PC-9 (cell line): ENCODE results near the gene CD74. TPM values are rescaled to one million over a fixed set of nuclear protein-coding genes. Genes with fewer than 3 reads are reported as not detected.
"Not testable (repeated sequence)": the region's sequence is repeated elsewhere in the genome, so short reads cannot be mapped to it uniquely, and the experiment has no call there.

ENCODE experiments used
- BruUV-seq: library from RNA; stranded (reverse); fragments of 400-500 nt; replicated peaks from 2 replicates; lab custom pipeline; 2021; lab: Mats Ljungman, UMichigan
- CTCF ChIA-PET: fragments of 300-600 bp; sonication (Branson Sonifier 250); formaldehyde crosslinking; loops from one replicate; lab custom pipeline; 2022; ENCODE audit warnings: antibody characterized with exemption; lab: Charles Lee
- POLR2A ChIA-PET: fragments of 300-600 bp; sonication (Branson Sonifier 250); formaldehyde crosslinking; loops from one replicate; lab custom pipeline; 2022; ENCODE audit warnings: antibody characterized with exemption; ENCODE audit not compliant: unreplicated experiment; lab: Charles Lee
- DNase-seq, 2 experiments: peaks; one replicate each; pipeline versions ENCODE4 v3.0.0 to v3.0.0-alpha.2; 2015 to 2022; ENCODE audit warnings: mixed read lengths in 1 of 2
- H2AFZ ChIP-seq: fragments of 200-600 bp; sonication (generic); 2 replicates; pipeline ENCODE4 v1.8.1; 2017; ENCODE audit warnings: antibody characterized with exemption
- H3F3A ChIP-seq: fragments of 200-600 bp; sonication (generic); 2 replicates; pipeline ENCODE4 v1.8.1; 2017; ENCODE audit warnings: antibody characterized with exemption, mild to moderate bottlenecking, low read depth; ENCODE audit not compliant: insufficient read depth
- H3K27ac ChIP-seq: fragments of 200-600 bp; sonication (generic); 2 replicates; pipeline ENCODE4 v1.6.1; 2016; ENCODE audit warnings: mixed run types
- H3K27me3 ChIP-seq: fragments of 200-600 bp; sonication (generic); 2 replicates; pipeline ENCODE4 v1.6.1; 2016; ENCODE audit warnings: low read depth, mixed run types; ENCODE audit not compliant: insufficient read depth
- H3K36me3 ChIP-seq: fragments of 200-600 bp; sonication (generic); 2 replicates; pipeline ENCODE4 v1.6.1; 2016; ENCODE audit warnings: low read depth, mixed run types
- H3K4me1 ChIP-seq: fragments of 200-600 bp; sonication (generic); replicated peaks from 2 replicates; pipeline ENCODE4 v1.6.1; 2016; ENCODE audit warnings: mixed run types; ENCODE audit not compliant: insufficient read depth
- H3K4me2 ChIP-seq: fragments of 200-600 bp; sonication (generic); 2 replicates; pipeline ENCODE4 v1.6.1; 2017; ENCODE audit warnings: mixed run types
- H3K4me3 ChIP-seq: fragments of 200-600 bp; sonication (generic); 2 replicates; pipeline ENCODE4 v1.6.1; 2016; ENCODE audit warnings: mixed run types
- H3K79me2 ChIP-seq: fragments of 200-600 bp; sonication (generic); 2 replicates; pipeline ENCODE4 v1.6.1; 2017; ENCODE audit warnings: low read depth, mixed run types
- H3K9me2 ChIP-seq: fragments of 200-600 bp; sonication (generic); 2 replicates; pipeline ENCODE4 v1.8.1; 2017; ENCODE audit warnings: mild to moderate bottlenecking; ENCODE audit not compliant: insufficient read depth
- H3K9me3 ChIP-seq: fragments of 200-600 bp; sonication (generic); 2 replicates; pipeline ENCODE4 v1.8.1; 2016; ENCODE audit warnings: low read depth; ENCODE audit not compliant: insufficient read depth
- H4K20me1 ChIP-seq: fragments of 200-600 bp; sonication (generic); 2 replicates; pipeline ENCODE4 v1.8.1; 2017; ENCODE audit not compliant: insufficient read depth
- EZH2 ChIP-seq: fragments of 200-600 bp; sonication (generic); IDR thresholded peaks from 2 replicates; pipeline ENCODE4 v1.8.0; 2017; ENCODE audit warnings: antibody characterized with exemption, low read depth
- intact Hi-C: fragments of 100-400 bp; cut with micrococcal nuclease; formaldehyde crosslinking; loops from one replicate; pipeline ENCODE4 v1.10.0; 2022; ENCODE audit not compliant: unreplicated experiment
- total RNA-seq: library from RNA; stranded (reverse); gene quantifications from 2 replicates; pipeline ENCODE4 v1.2.3, GENCODE V29; 2021
- TF ChIP-seq, protein P1 (sequence below): fragments of 200-600 bp; sonication (generic); conservative IDR thresholded peaks from 2 replicates; pipeline ENCODE4 v1.6.1; 2017; ENCODE audit warnings: mixed run types, antibody characterized with exemption, mild to moderate bottlenecking, moderate library complexity

CD74 gene
- total RNA-seq, 1 experiment from 2014 or later, result 52.0 TPM

DNA sequence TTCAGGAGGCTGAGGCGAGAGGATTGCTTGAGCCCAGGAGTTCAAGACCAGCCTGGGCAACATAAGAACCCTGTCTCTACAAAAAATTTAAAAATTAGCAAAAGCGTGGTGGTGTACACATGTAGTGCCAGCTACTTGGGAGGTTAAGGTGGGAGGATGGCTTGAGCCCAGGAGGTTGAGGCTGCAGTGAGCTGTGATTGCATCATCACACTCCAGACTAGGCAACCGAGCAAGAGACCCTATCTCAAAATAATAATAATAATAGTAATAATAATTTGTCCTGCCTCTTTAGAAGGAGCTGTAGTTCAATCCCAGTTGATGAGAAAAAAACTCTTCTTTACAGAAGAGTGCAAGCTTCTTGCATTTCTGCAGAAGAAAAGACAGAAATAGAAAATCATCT, 10.0 kb upstream of the CD74 start:
- no peaks in the 10 kb centered on the region for H3K27me3 ChIP-seq
- no peaks in the 10 kb centered on the region for H4K20me1 ChIP-seq
- no peaks in the 10 kb centered on the region for H3K9me2 ChIP-seq
- H3K27ac ChIP-seq, result no peak overlapping the region
- intact Hi-C loops, result no loop called here
- H3K79me2 ChIP-seq, result no peaks in the 10 kb centered on the region
- no TSS peak for BruUV-seq
- no peak for TF ChIP-seq EZH2
- TF ChIP-seq, protein P1, sequence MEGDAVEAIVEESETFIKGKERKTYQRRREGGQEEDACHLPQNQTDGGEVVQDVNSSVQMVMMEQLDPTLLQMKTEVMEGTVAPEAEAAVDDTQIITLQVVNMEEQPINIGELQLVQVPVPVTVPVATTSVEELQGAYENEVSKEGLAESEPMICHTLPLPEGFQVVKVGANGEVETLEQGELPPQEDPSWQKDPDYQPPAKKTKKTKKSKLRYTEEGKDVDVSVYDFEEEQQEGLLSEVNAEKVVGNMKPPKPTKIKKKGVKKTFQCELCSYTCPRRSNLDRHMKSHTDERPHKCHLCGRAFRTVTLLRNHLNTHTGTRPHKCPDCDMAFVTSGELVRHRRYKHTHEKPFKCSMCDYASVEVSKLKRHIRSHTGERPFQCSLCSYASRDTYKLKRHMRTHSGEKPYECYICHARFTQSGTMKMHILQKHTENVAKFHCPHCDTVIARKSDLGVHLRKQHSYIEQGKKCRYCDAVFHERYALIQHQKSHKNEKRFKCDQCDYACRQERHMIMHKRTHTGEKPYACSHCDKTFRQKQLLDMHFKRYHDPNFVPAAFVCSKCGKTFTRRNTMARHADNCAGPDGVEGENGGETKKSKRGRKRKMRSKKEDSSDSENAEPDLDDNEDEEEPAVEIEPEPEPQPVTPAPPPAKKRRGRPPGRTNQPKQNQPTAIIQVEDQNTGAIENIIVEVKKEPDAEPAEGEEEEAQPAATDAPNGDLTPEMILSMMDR, result no peak
- H3K9me3 ChIP-seq, result no peaks in the 10 kb centered on the region
- DNase-seq, result no peak
- CTCF ChIA-PET, result no interaction called here
- H3F3A ChIP-seq, result 0 out of 2 replicates have a peak, but pooled peaks cover 3% of the 10 kb centered on the region
- no peak overlapping the region for H3K4me3 ChIP-seq
- no peaks in the 10 kb centered on the region for H3K4me1 ChIP-seq
- POLR2A ChIA-PET, result no interaction called here
- H3K36me3 ChIP-seq, result no peaks in the 10 kb centered on the region
- no peak overlapping the region for H2AFZ ChIP-seq
- H3K4me2 ChIP-seq, result no peak overlapping the region

DNA sequence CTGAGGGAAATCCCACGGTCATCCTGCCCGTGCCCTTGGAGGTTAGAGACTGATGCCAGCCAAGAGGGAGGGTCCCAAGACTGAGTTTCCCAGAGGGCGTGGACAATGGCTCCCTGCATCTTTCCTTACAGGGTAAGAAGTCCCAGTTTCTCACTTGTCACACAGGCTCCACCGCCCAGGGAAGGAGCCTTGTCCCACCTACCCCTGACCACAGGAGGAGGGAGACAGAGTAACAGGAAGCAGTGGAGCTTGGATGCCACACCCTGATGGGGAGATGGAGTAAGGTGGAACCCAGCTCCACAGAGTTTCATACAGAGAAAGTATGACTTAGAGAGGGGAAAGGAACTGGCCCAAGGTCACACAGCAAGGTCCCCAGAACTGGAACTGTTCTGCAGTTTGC, 9.4 kb upstream of the CD74 start:
- no peaks in the 10 kb centered on the region for H3K9me2 ChIP-seq
- no peaks in the 10 kb centered on the region for H3K36me3 ChIP-seq
- no peak overlapping the region for H3K27ac ChIP-seq
- no peaks in the 10 kb centered on the region for H3K27me3 ChIP-seq
- no TSS peak for BruUV-seq
- no peak overlapping the region for H3K4me2 ChIP-seq
- intact Hi-C loops, result no loop called here
- CTCF ChIA-PET, result no interaction called here
- no peaks in the 10 kb centered on the region for H3K9me3 ChIP-seq
- no peak for TF ChIP-seq EZH2
- TF ChIP-seq, protein P1, result no peak
- H3F3A ChIP-seq, result 0 out of 2 replicates have a peak, but pooled peaks cover 3% of the 10 kb centered on the region
- no peak overlapping the region for H3K4me3 ChIP-seq
- POLR2A ChIA-PET, result interaction anchor here (0.6 kb wide), 1 partner anchor 459 kb away, joined by 7 read pairs; no protein-coding TSS in a partner anchor
- H2AFZ ChIP-seq, result no peak overlapping the region
- no peaks in the 10 kb centered on the region for H4K20me1 ChIP-seq
- no peaks in the 10 kb centered on the region for H3K79me2 ChIP-seq
- H3K4me1 ChIP-seq, result no peaks in the 10 kb centered on the region
- no peak for DNase-seq

DNA sequence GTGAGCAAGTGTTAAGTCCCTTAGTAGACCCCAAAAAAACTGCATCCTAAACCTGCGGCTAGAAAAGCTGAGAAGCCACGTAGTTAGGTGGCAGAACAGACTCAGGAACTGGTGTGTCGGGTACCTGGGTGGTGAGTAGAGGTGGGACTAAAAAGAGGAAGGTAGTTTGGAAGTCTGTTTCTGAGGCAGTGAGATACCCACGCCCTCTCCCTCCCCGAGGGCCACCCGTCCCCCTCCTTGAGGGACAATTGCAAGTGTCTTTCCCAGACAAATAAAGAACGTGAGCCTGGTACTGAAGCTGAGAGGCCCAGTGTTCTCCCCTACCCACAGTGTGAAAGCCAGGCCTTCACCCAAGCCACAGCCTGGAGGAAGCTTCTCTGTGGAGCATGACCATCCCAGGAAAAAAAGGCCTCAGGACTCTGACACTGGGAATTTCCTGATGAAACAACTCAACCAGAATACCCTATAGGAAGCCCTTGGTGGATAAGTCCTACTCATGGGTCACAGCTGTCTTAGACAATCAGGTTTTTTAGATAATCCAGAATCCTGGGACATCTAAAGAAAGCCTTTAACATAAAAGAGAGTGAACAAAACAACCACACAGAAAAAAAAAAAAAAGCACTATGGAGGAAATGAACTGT, 7.0 kb upstream of the CD74 start:
- no peak for TF ChIP-seq EZH2
- TF ChIP-seq, protein P1, result no peak
- Histone ChIP-seq H3K36me3 (no peaks in the 10 kb centered on the region), H3K79me2 (no peaks in the 10 kb centered on the region), H4K20me1 (no peaks in the 10 kb centered on the region), H3K9me3 (no peaks in the 10 kb centered on the region), H3K4me2 (no peak overlapping the region), H3K27me3 (no peaks in the 10 kb centered on the region), H3K4me3 (no peak overlapping the region), H2AFZ (no peak overlapping the region), H3K27ac (no peak overlapping the region), H3F3A (peaks cover 6% of the 10 kb centered on the region; the same call in 1 of the 2 replicates), H3K9me2 (no peaks in the 10 kb centered on the region), H3K4me1 (no peaks in the 10 kb centered on the region)
- no TSS peak for BruUV-seq
- CTCF ChIA-PET, result no interaction called here
- intact Hi-C loops, result no loop called here
- DNase-seq, result no peak
- POLR2A ChIA-PET, result no interaction called here

DNA sequence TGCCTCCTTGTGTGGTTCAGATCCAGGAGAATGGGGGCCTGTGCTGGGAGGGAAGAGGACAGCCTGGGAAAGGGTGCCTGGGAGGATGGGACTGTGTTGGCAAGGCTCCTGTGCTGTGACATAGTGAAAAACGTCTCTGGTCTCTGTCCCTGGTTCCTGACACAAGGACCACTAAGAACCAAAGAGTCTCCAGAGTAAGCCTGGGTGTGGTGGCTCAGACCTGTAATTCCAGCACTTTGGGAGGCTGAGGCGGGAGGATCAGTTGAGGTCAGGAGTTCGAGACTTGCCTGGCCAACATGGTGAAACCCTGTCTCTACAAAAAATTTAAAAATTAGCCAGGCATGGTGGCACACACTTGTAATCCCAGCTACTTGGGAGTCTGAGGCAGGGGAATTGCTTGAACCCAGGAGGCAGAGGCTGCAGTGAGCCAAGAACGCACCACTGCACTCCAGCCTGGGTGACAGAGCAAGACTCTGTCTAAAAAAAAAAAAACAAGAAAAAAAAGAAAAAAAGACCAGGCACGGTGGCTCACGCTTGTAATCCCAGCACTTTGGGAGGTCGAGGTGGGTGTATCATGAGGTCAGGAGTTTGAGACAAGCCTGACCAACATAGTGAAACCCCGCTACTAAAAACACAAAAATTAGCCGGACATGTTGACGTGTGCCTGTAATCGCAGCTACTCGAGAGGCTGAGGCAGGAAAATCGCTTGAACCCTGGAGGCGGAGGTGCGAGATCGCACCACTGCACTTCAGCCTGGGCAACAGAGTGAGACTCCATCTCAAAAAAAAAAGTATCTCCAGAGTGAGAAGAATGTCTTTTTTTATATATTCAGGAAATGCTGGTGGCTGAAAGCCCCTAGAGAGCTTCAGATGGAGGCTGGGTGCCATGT, 1.4 kb upstream of the CD74 start:
- BruUV-seq, H3K9me3 ChIP-seq, H3K27ac ChIP-seq, H2AFZ ChIP-seq, DNase-seq, H3K27me3 ChIP-seq, H3K4me3 ChIP-seq, H3K36me3 ChIP-seq, H3K79me2 ChIP-seq, H3K4me1 ChIP-seq, H3K4me2 ChIP-seq, H4K20me1 ChIP-seq, intact Hi-C loops, POLR2A ChIA-PET, H3K9me2 ChIP-seq: not testable (repeated sequence)
- CTCF ChIA-PET, result interaction anchor here (0.7 kb wide), 1 partner anchor 928 kb away, joined by 4 read pairs; no protein-coding TSS in a partner anchor
- H3F3A ChIP-seq, result peaks cover 12% of the 10 kb centered on the region; the same call in 1 of the 2 replicates
